Activated CD8-positive, alpha-beta T cell treated with anti-CD3 and anti-CD28 coated beads, Interleukin-2, amount 10 ng/mL, durations not matched to agents 7 days and 5 days (primary cell): Measurements from ENCODE around the gene HNRNPAB. TPM values are rescaled to one million over a fixed set of nuclear protein-coding genes. Genes with fewer than 3 reads are reported as not detected.
A peak's percentile ranks its signal among the peaks of the same experiment; 100 is the strongest.
"Not testable (repeated sequence)": the region's sequence is repeated elsewhere in the genome, so short reads cannot be mapped to it uniquely, and the experiment has no call there.

Experiments used
- ATAC-seq: fragments of 150-1000 bp; cut with Tn5 transposase; one replicate; pipeline ENCODE4 v1.10.0; 2021; ENCODE audit warnings: moderate library complexity
- CTCF ChIA-PET: fragments of 350-600 bp; sonication (Branson Sonifier 250); formaldehyde crosslinking; loops from one replicate; lab custom pipeline; 2021; ENCODE audit warnings: antibody characterized with exemption; lab: Charles Lee
- POLR2A ChIA-PET: fragments of 350-600 bp; sonication (Branson Sonifier 250); formaldehyde crosslinking; loops from one replicate; lab custom pipeline; 2021; ENCODE audit warnings: antibody characterized with exemption; lab: Charles Lee
- DNase-seq: peaks from one replicate; pipeline ENCODE4 v3.0.0-alpha.2; 2020
- H3K27ac Mint-ChIP-seq: one replicate; pipeline ENCODE4 v1.8.0; 2021; ENCODE audit warnings: mild to moderate bottlenecking, mixed read lengths
- H3K27me3 Mint-ChIP-seq: one replicate; pipeline ENCODE4 v1.8.0; 2021; ENCODE audit warnings: low read depth, mixed read lengths
- H3K36me3 Mint-ChIP-seq: one replicate; pipeline ENCODE4 v1.8.0; 2021; ENCODE audit warnings: low read depth, mixed read lengths
- H3K4me1 Mint-ChIP-seq: one replicate; pipeline ENCODE4 v1.8.0; 2021; ENCODE audit warnings: low read depth, mixed read lengths
- H3K4me3 Mint-ChIP-seq: one replicate; pipeline ENCODE4 v1.8.0; 2021; ENCODE audit warnings: mild to moderate bottlenecking, mixed read lengths
- H3K9me3 Mint-ChIP-seq: one replicate; pipeline ENCODE4 v1.8.0; 2022; ENCODE audit warnings: mixed read lengths; ENCODE audit not compliant: insufficient read depth
- total RNA-seq, 2 experiments: library from RNA; stranded (reverse); gene quantifications; one replicate each; pipeline ENCODE4 v1.2.3, GENCODE V29; 2021

The HNRNPAB gene
- total RNA-seq, 2 experiments from 2014 or later: 335 to 336 TPM

GRCh38 chr5:178234121-178234749 is 29.9 kb downstream of the HNRNPAB start:
- peaks cover 29% of the 10 kb centered on the region for H3K36me3 Mint-ChIP-seq
- no peak for ATAC-seq
- no peak overlapping the region for H3K4me3 Mint-ChIP-seq
- H3K4me1 Mint-ChIP-seq: peaks cover 87% of the 10 kb centered on the region
- no peak for DNase-seq
- no peaks in the 10 kb centered on the region for H3K27me3 Mint-ChIP-seq
- peak overlapping the region; percentile 72 for H3K27ac Mint-ChIP-seq
- ChIA-PET POLR2A (interaction anchor here (0.8 to 1.2 kb wide), 3 partner anchors 29 to 933 kb away, joined by 3 to 4 read pairs (median 3); partner anchors contain the start of gene HNRNPAB), CTCF (interaction anchor here (0.7 to 2.4 kb wide), 22 partner anchors 8 to 391 kb away, joined by 3 to 22 read pairs (median 4); partner anchors contain the start of gene HNRNPAB)
- no peaks in the 10 kb centered on the region for H3K9me3 Mint-ChIP-seq

- ATAC-seq (peak; percentile 23), DNase-seq (peak; percentile 90)
- H3K4me3 Mint-ChIP-seq: no peak overlapping the region
- H3K4me1 Mint-ChIP-seq: peaks cover 84% of the 10 kb centered on the region
- H3K27me3 Mint-ChIP-seq: no peaks in the 10 kb centered on the region
- H3K36me3 Mint-ChIP-seq: peaks cover 22% of the 10 kb centered on the region
- no peaks in the 10 kb centered on the region for H3K9me3 Mint-ChIP-seq
- CTCF ChIA-PET: interaction anchor here (0.7 to 2.4 kb wide), 22 partner anchors 8 to 390 kb away, joined by 3 to 22 read pairs (median 4); partner anchors contain the start of gene HNRNPAB
- POLR2A ChIA-PET: interaction anchor here (0.8 to 1.2 kb wide), 3 partner anchors 29 to 932 kb away, joined by 3 to 4 read pairs (median 3); partner anchors contain the start of gene HNRNPAB
- H3K27ac Mint-ChIP-seq: peak overlapping the region; percentile 65
Observed at GRCh38 chr5:178234750-178235587, 30.6 kb downstream of the HNRNPAB start.

- POLR2A ChIA-PET: interaction anchor here (1.2 to 1.5 kb wide), 3 partner anchors 30 to 31 kb away, joined by 3 to 5 read pairs (median 4); partner anchors contain the start of gene HNRNPAB
- peak overlapping the region; percentile 65 for H3K27ac Mint-ChIP-seq
- H3K4me3 Mint-ChIP-seq: no peak overlapping the region
Observed at GRCh38 chr5:178235588-178235974, 31.2 kb downstream of the HNRNPAB start.

GRCh38 chr5:178236126-178236525 is 31.8 kb downstream of the HNRNPAB start:
- ATAC-seq: no peak
- Mint-ChIP-seq H3K4me3 (peak overlapping the region; percentile 20), H3K9me3 (no peaks in the 10 kb centered on the region), H3K36me3 (peaks cover 11% of the 10 kb centered on the region), H3K27ac (peak overlapping the region; percentile 98), H3K4me1 (peaks cover 83% of the 10 kb centered on the region), H3K27me3 (no peaks in the 10 kb centered on the region)
- ChIA-PET CTCF (interaction anchor here (1.1 to 2.4 kb wide), 4 partner anchors 12 to 314 kb away, joined by 4 to 22 read pairs (median 7); no protein-coding TSS in a partner anchor), POLR2A (interaction anchor here (1.5 kb wide), 1 partner anchor 32 kb away, joined by 5 read pairs; the partner anchor contains the start of gene HNRNPAB)
- DNase-seq: no peak

More at GRCh38 chr5:178235588-178235974, 31.2 kb downstream of the HNRNPAB start:
- DNase-seq: no peak
- no peaks in the 10 kb centered on the region for H3K9me3 Mint-ChIP-seq
- no peaks in the 10 kb centered on the region for H3K27me3 Mint-ChIP-seq
- peaks cover 83% of the 10 kb centered on the region for H3K4me1 Mint-ChIP-seq
- CTCF ChIA-PET: interaction anchor here (0.9 to 2.4 kb wide), 16 partner anchors 9 to 390 kb away, joined by 3 to 22 read pairs (median 4); no protein-coding TSS in a partner anchor
- ATAC-seq: no peak
- peaks cover 16% of the 10 kb centered on the region for H3K36me3 Mint-ChIP-seq

- DNase-seq: no peak
- ChIA-PET POLR2A (interaction anchor here (1.5 kb wide), 1 partner anchor 32 kb away, joined by 5 read pairs; the partner anchor contains the start of gene HNRNPAB), CTCF (interaction anchor here (1.1 to 2.2 kb wide), 4 partner anchors 11 to 313 kb away, joined by 4 to 5 read pairs (median 4); partner anchors contain the start of gene HNRNPAB)
- H3K27ac Mint-ChIP-seq: peak overlapping the region; percentile 98
- no peaks in the 10 kb centered on the region for H3K27me3 Mint-ChIP-seq
- peak overlapping the region; percentile 20 for H3K4me3 Mint-ChIP-seq
- H3K36me3 Mint-ChIP-seq: peaks cover 5% of the 10 kb centered on the region
- no peaks in the 10 kb centered on the region for H3K9me3 Mint-ChIP-seq
- peaks cover 85% of the 10 kb centered on the region for H3K4me1 Mint-ChIP-seq
- ATAC-seq: no peak
Observed at GRCh38 chr5:178236679-178237078, 32.3 kb downstream of the HNRNPAB start.

- no peak for ATAC-seq
Observed at GRCh38 chr5:178237431-178238312, 33.3 kb downstream of the HNRNPAB start.

GRCh38 chr5:178238313-178238635 is 33.9 kb downstream of the HNRNPAB start:
- Mint-ChIP-seq H3K27me3 (no peaks in the 10 kb centered on the region), H3K4me3 (peak overlapping the region; percentile 65), H3K36me3 (peaks cover 2% of the 10 kb centered on the region), H3K4me1 (peaks cover 92% of the 10 kb centered on the region), H3K27ac (peak overlapping the region; percentile 98), H3K9me3 (no peaks in the 10 kb centered on the region)
- ChIA-PET POLR2A (interaction anchor here (1.3 kb wide), 1 partner anchor 34 kb away, joined by 5 read pairs; the partner anchor contains the start of gene HNRNPAB), CTCF (interaction anchor here (1.2 kb wide), 3 partner anchors 10 to 46 kb away, joined by 3 to 5 read pairs (median 3); no protein-coding TSS in a partner anchor)
- no peak for ATAC-seq
- no peak for DNase-seq

More at GRCh38 chr5:178237431-178238312, 33.3 kb downstream of the HNRNPAB start:
- Mint-ChIP-seq H3K4me3 (peak overlapping the region; percentile 65), H3K4me1 (peaks cover 91% of the 10 kb centered on the region), H3K36me3 (peaks cover 2% of the 10 kb centered on the region), H3K27me3 (no peaks in the 10 kb centered on the region), H3K9me3 (no peaks in the 10 kb centered on the region), H3K27ac (peak overlapping the region; percentile 98)
- ChIA-PET POLR2A (interaction anchor here (1.3 to 1.5 kb wide), 2 partner anchors 33 kb away, joined by 5 read pairs; partner anchors contain the start of gene HNRNPAB), CTCF (interaction anchor here (1.2 to 2.2 kb wide), 6 partner anchors 10 to 312 kb away, joined by 3 to 5 read pairs (median 4); partner anchors contain the start of gene HNRNPAB)
- no peak for DNase-seq

- peak; percentile 43 for ATAC-seq
- H3K4me3 Mint-ChIP-seq: peak overlapping the region; percentile 65
- H3K4me1 Mint-ChIP-seq: peaks cover 94% of the 10 kb centered on the region
- H3K9me3 Mint-ChIP-seq: no peaks in the 10 kb centered on the region
- peak overlapping the region; percentile 98 for H3K27ac Mint-ChIP-seq
- peak; percentile 79 for DNase-seq
- no peaks in the 10 kb centered on the region for H3K27me3 Mint-ChIP-seq
- POLR2A ChIA-PET: interaction anchor here (0.6 to 2.5 kb wide), 3 partner anchors 34 to 390 kb away, joined by 3 to 10 read pairs (median 5); partner anchors contain the start of gene HNRNPAB
- CTCF ChIA-PET: interaction anchor here (1.2 kb wide), 3 partner anchors 10 to 45 kb away, joined by 3 to 5 read pairs (median 3); no protein-coding TSS in a partner anchor
- peaks cover 6% of the 10 kb centered on the region for H3K36me3 Mint-ChIP-seq
Observed at GRCh38 chr5:178238711-178239592, 34.6 kb downstream of the HNRNPAB start.

- POLR2A ChIA-PET: interaction anchor here (0.6 to 2.5 kb wide), 3 partner anchors 20 to 91 kb away, joined by 3 to 10 read pairs (median 3); partner anchors contain the start of gene HNRNPAB
- ATAC-seq: peak; percentile 3
- CTCF ChIA-PET, H3K36me3 Mint-ChIP-seq, H3K9me3 Mint-ChIP-seq, H3K27me3 Mint-ChIP-seq: not testable (repeated sequence)
- Mint-ChIP-seq H3K4me1 (peaks cover 86% of the 10 kb centered on the region), H3K27ac (peak overlapping the region; percentile 96), H3K4me3 (peak overlapping the region; percentile 69)
- peak; percentile 69 for DNase-seq
Observed at GRCh38 chr5:178239626-178240301, 35.4 kb downstream of the HNRNPAB start.
